Heart right ventricle (tissue), 16 donors: ENCODE results near the gene TMEM196. TPM values are rescaled to one million over a fixed set of nuclear protein-coding genes. Genes with fewer than 3 reads are reported as not detected.

ENCODE experiments used
- ATAC-seq, 8 donors: fragments of 200-7000 bp; cut with Tn5 transposase; one replicate each; pipeline ENCODE4 v1.9.1; 2020; ENCODE audit warnings: mild to moderate bottlenecking in 8 of 8, moderate library complexity in 8 of 8, moderate number of reproducible peaks in 1 of 8
- DNase-seq, 2 donors: peaks; one replicate each; pipeline ENCODE4 v3.0.0-alpha.2; 2020
- H3K27ac ChIP-seq, 10 donors: fragments of 200-600 bp; sonication (generic) in 2 of 10; one replicate each; pipeline versions ENCODE4 v1.5.0 to v1.8.0; 2020 to 2022; ENCODE audit warnings: mild to moderate bottlenecking in 3 of 10
- H3K27me3 ChIP-seq, 7 donors: fragments of 200-600 bp; one replicate each; pipeline ENCODE4 v1.8.0; 2021 to 2022; ENCODE audit warnings: mild to moderate bottlenecking in 2 of 7
- H3K36me3 ChIP-seq, 9 donors: fragments of 200-600 bp; sonication (generic) in 1 of 9; one replicate each; pipeline versions ENCODE4 v1.5.0 to v1.8.0; 2020 to 2022; ENCODE audit warnings: mild to moderate bottlenecking in 2 of 9
- H3K4me1 ChIP-seq, 9 donors: fragments of 200-600 bp; sonication (generic) in 1 of 9; one replicate each; pipeline versions ENCODE4 v1.5.0 to v1.8.0; 2020 to 2022; ENCODE audit warnings: mild to moderate bottlenecking in 4 of 9
- H3K4me3 ChIP-seq, 10 donors: fragments of 200-600 bp; sonication (generic) in 2 of 10; one replicate each; pipeline versions ENCODE4 v1.5.0 to v1.8.0; 2020 to 2022; ENCODE audit warnings: mild to moderate bottlenecking in 7 of 10, moderate library complexity in 2 of 10
- H3K9me3 ChIP-seq, 11 donors: fragments of 200-600 bp in 10 of 11; sonication (generic) in 2 of 11; one replicate each; pipeline versions ENCODE4 v1.5.0 to v1.8.0; 2013 to 2022; ENCODE audit warnings: mild to moderate bottlenecking in 2 of 11, control low read depth in 1 of 11, moderate library complexity in 1 of 11
- CTCF ChIP-seq, 9 donors: fragments of 200-600 bp; sonication (generic) in 2 of 9; IDR thresholded peaks; one replicate each; pipeline versions ENCODE4 v1.5.0 to v1.8.0; 2021 to 2022; ENCODE audit warnings: antibody characterized with exemption in 9 of 9, mild to moderate bottlenecking in 5 of 9, moderate library complexity in 1 of 9
- WGBS, 2 donors: extraction: QIAGEN DNeasy Blood & Tissue Kit; methylation state at CpG; one replicate each; pipeline ENCODE4 v1.1.7; 2013; ENCODE audit warnings: inconsistent platforms in 1 of 2; 5-methylcytosine and 5-hydroxymethylcytosine counted together
- intact Hi-C, 10 donors: fragments of 100-400 bp; cut with DNase I; formaldehyde crosslinking; loops; one replicate each; pipeline versions ENCODE4 v1.11.1 to v1.14.2; 2022
- microRNA-seq, 2 donors: library from miRNA; unstranded; fragments of <30 nt; microRNA quantifications; one replicate each; pipeline ENCODE4 v1.2.0, GENCODE V29; 2021
- polyA plus RNA-seq, 2 donors: library from polyadenylated mRNA; stranded (reverse); fragments of 200-250 nt; gene quantifications; one replicate each; pipeline ENCODE4 v1.2.3, GENCODE V29; 2013
- total RNA-seq, 10 donors: library from RNA; stranded (reverse); fragmentation: NEBNext Ultra II Directional in 3 of 10; extraction: Animal tissue kit (Norgen Biotek cat#: 25700) in 3 of 10; gene quantifications; one replicate each; pipeline versions ENCODE4 v1.2.1 to v1.2.4, GENCODE V29; 2021 to 2023
- donor health status: Arrhythmogenic right ventricular cardiomyopathy.
- donor health status: ischemic (EF 13 %, LVEDD 7.1; RV severe dilation, severe dysfunction).
- donor health status: healthy with polysubstance abuse.
- donor health status: DM: no; HTN: yes; CAD: no.
- donor health status: DM: no; HTN: no; CAD: no.
- donor health status: ischemic (EF 25% LVEDD 6.9; RV normal size, moderate dysfunction).
- donor health status: ischemic (EF 25% LVEDD 5.7; RV mildly dilated, moderate dysfunction).
- donor health status: healthy.
- donor health status: DM: yes; HTN: yes; CAD: no.
- donor health status: Ischemic cardiomyopathy.
- donor health status: ischemic (EF 35%, LVEDD 5.7; RV mildly dilated, moderate dysfunction).
- donor health status: nonischemic (EF 11% LVEDD 7.7; RV severe dilation, severe dysfunction).
- donor health status: DM: yes; HTN: yes; CAD: no.
- donor health status: PGD.
- donor health status: ischemic (EF 29% LVEDD 5.4; RV normal size, mild dysfunction).
- donor health status: nonischemic (EF 23%, LVEDD 6.1; RV moderate dilation, normal function).

The TMEM196 gene
- total and polyA plus RNA-seq, 12 donors = not detected

GRCh38 chr7:19674266-19674960 is 99.0 kb downstream of the TMEM196 start:
- TF ChIP-seq CTCF (IDR thresholded peaks at IDR 0.05) = no peak

GRCh38 chr7:19670806-19671205 is 102.6 kb downstream of the TMEM196 start:
- no peak for TF ChIP-seq CTCF (IDR thresholded peaks at IDR 0.05)
- WGBS, 2 donors = 95 to 100% methylated on average over 1 of the region's 1 CpG
- Histone ChIP-seq H3K9me3 (no peaks in the 10 kb centered on the region), H3K36me3 (no peaks in the 10 kb centered on the region), H3K4me1 (no peaks in the 10 kb centered on the region), H3K27ac (no peak overlapping the region), H3K4me3 (no peak overlapping the region), H3K27me3 (peaks cover 0 to 4% (median 0%) of the 10 kb centered on the region in 7 donors)
- ATAC-seq (no peak), DNase-seq (no peak)
- intact Hi-C loops = no loop called here

More at GRCh38 chr7:19674266-19674960, 99.0 kb downstream of the TMEM196 start:
- ATAC-seq = no peak
- Histone ChIP-seq H3K27ac (no peak overlapping the region), H3K9me3 (no peaks in the 10 kb centered on the region), H3K4me3 (no peak overlapping the region), H3K4me1 (no peaks in the 10 kb centered on the region), H3K27me3 (no peaks in the 10 kb centered on the region), H3K36me3 (no peaks in the 10 kb centered on the region)
- WGBS, 2 donors = 74 to 79% methylated on average over 5 of the region's 5 CpGs
- intact Hi-C loops = no loop called here
- DNase-seq = no peak

Small RNA genes within 50 kb of the gene (microRNA-seq; reads per million reads assigned to microRNA genes)
- 0 to 0.60 reads per million in 2 donors for gene MIR3146

Other genes starting within 250 kb of the TMEM196 start
- gene POLR1F, start 64.6 kb downstream of the TMEM196 start, total RNA-seq = 10 to 100 TPM in 3 of 10 donors, 1 to 10 TPM in 7; 6.9 to 10.9 (median 8.7) TPM
- gene POLR1F, start 64.6 kb downstream of the TMEM196 start, polyA plus RNA-seq = 1 to 10 TPM; 5.1 to 6.5 TPM